H1 (cell line): ENCODE data around the gene PCSK1N. TPM values are rescaled to one million over a fixed set of nuclear protein-coding genes. Genes with fewer than 3 reads are reported as not detected.

Experiments
- CTCF ChIA-PET: fragments of 300-600 bp; sonication (Branson Sonifier 250); formaldehyde crosslinking; loops from one replicate; lab custom pipeline; 2021; ENCODE audit not compliant: partially characterized antibody; lab: Charles Lee
- POLR2A ChIA-PET: fragments of 300-600 bp; sonication (Branson Sonifier 250); formaldehyde crosslinking; loops from one replicate; lab custom pipeline; 2021; ENCODE audit warnings: inconsistent platforms; ENCODE audit not compliant: partially characterized antibody; lab: Charles Lee
- DNase-seq, 2 experiments: peaks; one replicate each; pipeline versions ENCODE4 v3.0.0 to v3.0.0-alpha.2; 2010 to 2022; ENCODE audit warnings: low spot score in 2 of 2, low read depth in 1 of 2, mixed read lengths in 1 of 2
- FAIRE-seq: peaks from 2 replicates; lab custom pipeline; 2011; peaks lifted over from hg19 to GRCh38; lab: Jason Lieb, UNC
- H2AFZ ChIP-seq: 2 replicates; pipeline ENCODE4 v1.8.1; 2012; ENCODE audit warnings: low read length, inconsistent platforms
- H2AK5ac ChIP-seq: 2 replicates; pipeline ENCODE4 v1.6.1; 2013; ENCODE audit warnings: low read depth, low read length
- H2BK120ac ChIP-seq: replicated peaks from 2 replicates; pipeline ENCODE3; 2013; ENCODE audit warnings: low read depth, low read length, inconsistent platforms
- H2BK12ac ChIP-seq: 2 replicates; pipeline ENCODE4 v1.6.1; 2013; ENCODE audit warnings: low read depth, low read length
- H2BK15ac ChIP-seq: 2 replicates; pipeline ENCODE4 v1.6.1; 2013; ENCODE audit warnings: low read length
- H2BK20ac ChIP-seq: 2 replicates; pipeline ENCODE4 v1.6.1; 2013; ENCODE audit warnings: low read length
- H2BK5ac ChIP-seq: 2 replicates; pipeline ENCODE4 v1.6.1; 2013; ENCODE audit warnings: low read depth, low read length
- H3K14ac ChIP-seq: 2 replicates; pipeline ENCODE4 v1.6.1; 2013; ENCODE audit warnings: inconsistent platforms; ENCODE audit not compliant: insufficient read length
- H3K18ac ChIP-seq: 2 replicates; pipeline ENCODE4 v1.6.1; 2013; ENCODE audit warnings: low read length; ENCODE audit errors: extremely low read depth
- H3K23ac ChIP-seq: 2 replicates; pipeline ENCODE4 v1.6.1; 2013; ENCODE audit warnings: inconsistent platforms; ENCODE audit not compliant: insufficient read length
- H3K23me2 ChIP-seq: 2 replicates; pipeline ENCODE4 v1.6.1; 2013; ENCODE audit warnings: low read depth, low read length
- H3K27ac ChIP-seq: 2 replicates; pipeline ENCODE4 v1.6.1; 2011; ENCODE audit warnings: low read depth, low read length, inconsistent platforms
- H3K27me3 ChIP-seq, 4 experiments: replicated peaks in 1 of 4; 1 replicate in 1 of 4; 2 replicates in 3 of 4; pipeline versions ENCODE4 v1.6.1 to v1.8.1; 2011 to 2013; ENCODE audit warnings: low read length in 3 of 4, mild to moderate bottlenecking in 3 of 4, inconsistent platforms in 2 of 4, mixed read lengths in 2 of 4, moderate library complexity in 1 of 4; ENCODE audit not compliant: control insufficient read depth in 3 of 4, insufficient read depth in 3 of 4; ENCODE audit errors: extremely low read depth in 1 of 4
- H3K36me3 ChIP-seq, 4 experiments: 2 replicates each; pipeline versions ENCODE4 v1.6.1 to v1.8.1; 2011 to 2013; ENCODE audit warnings: mild to moderate bottlenecking in 4 of 4, low read length in 3 of 4, moderate library complexity in 2 of 4, control low read depth in 1 of 4, inconsistent platforms in 1 of 4; ENCODE audit not compliant: insufficient read depth in 4 of 4, control insufficient read depth in 2 of 4
- H3K4ac ChIP-seq: replicated peaks from 2 replicates; pipeline ENCODE3; 2013; ENCODE audit warnings: low read length, low read depth, mixed read lengths, inconsistent platforms; ENCODE audit not compliant: insufficient read length
- H3K4me1 ChIP-seq, 4 experiments: replicated peaks in 1 of 4; 1 replicate in 1 of 4; 2 replicates in 3 of 4; pipeline versions ENCODE4 v1.6.1 to v1.8.1; 2011 to 2013; ENCODE audit warnings: low read length in 3 of 4, inconsistent platforms in 2 of 4, mixed read lengths in 1 of 4; ENCODE audit not compliant: insufficient read depth in 4 of 4, control insufficient read depth in 3 of 4
- H3K4me2 ChIP-seq, 2 experiments: 2 replicates each; pipeline versions ENCODE4 v1.6.1 to v1.8.1; 2011 to 2013; ENCODE audit warnings: low read depth in 2 of 2, low read length in 2 of 2, control low read depth in 1 of 2, inconsistent platforms in 1 of 2, mild to moderate bottlenecking in 1 of 2; ENCODE audit not compliant: insufficient read depth in 1 of 2
- H3K4me3 ChIP-seq, 4 experiments: fragments of 200-600, 300-600 bp in 1 of 4; sonication (generic), shearing (Covaris generic), sonication (Bioruptor Twin) in 1 of 4; 2 replicates each; pipeline versions ENCODE4 v1.5.1 to v1.8.1; 2011 to 2016; ENCODE audit warnings: low read length in 4 of 4, low read depth in 3 of 4, control low read depth in 2 of 4, inconsistent platforms in 2 of 4, mild to moderate bottlenecking in 2 of 4, mixed read lengths in 1 of 4, moderate library complexity in 1 of 4; ENCODE audit not compliant: insufficient read depth in 2 of 4; ENCODE audit errors: extremely low read depth in 1 of 4
- H3K56ac ChIP-seq: replicated peaks from 2 replicates; pipeline ENCODE3; 2013; ENCODE audit warnings: low read depth, mild to moderate bottlenecking, mixed read lengths, low read length, inconsistent platforms; ENCODE audit not compliant: insufficient read length
- H3K79me1 ChIP-seq: 2 replicates; pipeline ENCODE4 v1.6.1; 2013; ENCODE audit warnings: low read depth, low read length, control low read depth
- H3K79me2 ChIP-seq, 2 experiments: 2 replicates each; pipeline versions ENCODE4 v1.6.1 to v1.8.1; 2012 to 2013; ENCODE audit warnings: low read length in 2 of 2, mild to moderate bottlenecking in 2 of 2, inconsistent platforms in 1 of 2; ENCODE audit not compliant: insufficient read depth in 2 of 2, control insufficient read depth in 1 of 2
- H3K9ac ChIP-seq, 4 experiments: replicated peaks in 1 of 4; 1 replicate in 1 of 4; 2 replicates in 3 of 4; pipeline versions ENCODE4 v1.6.1 to v1.8.1; 2011 to 2013; ENCODE audit warnings: low read depth in 3 of 4, low read length in 3 of 4, control low read depth in 2 of 4, mild to moderate bottlenecking in 2 of 4, moderate library complexity in 2 of 4, inconsistent platforms in 1 of 4; ENCODE audit errors: extremely low read depth in 1 of 4
- H3K9me3 ChIP-seq, 2 experiments: 2 replicates each; pipeline versions ENCODE4 v1.6.1 to v1.8.1; 2012 to 2013; ENCODE audit warnings: mild to moderate bottlenecking in 2 of 2, moderate library complexity in 2 of 2, control low read depth in 1 of 2, inconsistent platforms in 1 of 2, low read depth in 1 of 2, low read length in 1 of 2, mixed read lengths in 1 of 2; ENCODE audit not compliant: insufficient read depth in 2 of 2
- H4K20me1 ChIP-seq, 2 experiments: replicated peaks in 1 of 2; 2 replicates each; pipeline versions ENCODE3 to v1.8.1; 2011 to 2013; ENCODE audit warnings: inconsistent platforms in 2 of 2, low read length in 2 of 2, mild to moderate bottlenecking in 1 of 2; ENCODE audit not compliant: insufficient read depth in 2 of 2, control insufficient read depth in 1 of 2
- H4K5ac ChIP-seq: 2 replicates; pipeline ENCODE4 v1.6.1; 2013; ENCODE audit warnings: low read length, low read depth, mixed read lengths, inconsistent platforms; ENCODE audit not compliant: insufficient read length
- H4K8ac ChIP-seq: 2 replicates; pipeline ENCODE4 v1.8.0; 2013; ENCODE audit warnings: mild to moderate bottlenecking, moderate library complexity, low read length, inconsistent platforms; ENCODE audit not compliant: insufficient read depth; ENCODE audit errors: extremely low read depth
- H4K91ac ChIP-seq: replicated peaks from 2 replicates; pipeline ENCODE3; 2013; ENCODE audit warnings: low read length, mixed read lengths, inconsistent platforms; ENCODE audit not compliant: insufficient read length
- ASH2L ChIP-seq: fragments of 200-600, 300-600 bp; sonication (generic); IDR thresholded peaks from one replicate; pipeline ENCODE4 v1.7.1; 2017; ENCODE audit warnings: low read length
- ATF3 ChIP-seq: IDR thresholded peaks from 2 replicates; pipeline ENCODE4 v1.6.1; 2011; ENCODE audit warnings: low read depth, mild to moderate bottlenecking, low read length; ENCODE audit not compliant: insufficient read depth
- CBX5 ChIP-seq: fragments of 300-800, 300-1000 bp; sonication (generic); IDR thresholded peaks from 2 replicates; pipeline ENCODE4 v1.7.1; 2016; ENCODE audit warnings: antibody characterized with exemption, low read length, low read depth
- EGR1 ChIP-seq: IDR thresholded peaks from 2 replicates; pipeline ENCODE4 v1.6.1; 2011; ENCODE audit warnings: low read depth, low read length, borderline replicate concordance
- GTF2F1 ChIP-seq: IDR thresholded peaks from 2 replicates; pipeline ENCODE4 v1.6.1; 2012; ENCODE audit warnings: low read depth, low read length, improper control_type of control experiment, borderline replicate concordance
- HDAC2 ChIP-seq, 2 experiments: fragments of 300-600 bp in 1 of 2; sonication (generic) in 1 of 2; IDR thresholded peaks; 2 replicates each; pipeline ENCODE4 v1.6.1; 2011 to 2012; ENCODE audit warnings: low read depth in 2 of 2, low read length in 2 of 2, mild to moderate bottlenecking in 2 of 2, moderate library complexity in 2 of 2, borderline replicate concordance in 1 of 2, inconsistent platforms in 1 of 2
- JUND ChIP-seq: IDR thresholded peaks from 2 replicates; pipeline ENCODE4 v1.6.1; 2011; ENCODE audit warnings: mild to moderate bottlenecking, improper control_type of control experiment, low read length
- NANOG ChIP-seq: IDR thresholded peaks from 2 replicates; pipeline ENCODE4 v1.6.1; 2011; ENCODE audit warnings: low read length, low read depth, mild to moderate bottlenecking, inconsistent platforms; ENCODE audit not compliant: insufficient read depth, poor library complexity, severe bottlenecking
- NRF1 ChIP-seq: IDR thresholded peaks from 2 replicates; pipeline ENCODE4 v1.6.1; 2011; ENCODE audit warnings: mild to moderate bottlenecking, low read depth, low read length, improper control_type of control experiment
- RAD21 ChIP-seq, 2 experiments: IDR thresholded peaks in 1 of 2; conservative IDR thresholded peaks in 1 of 2; 2 replicates each; pipeline ENCODE4 v1.6.1; 2011; ENCODE audit warnings: low read depth in 2 of 2, low read length in 2 of 2, improper control_type of control experiment in 1 of 2, inconsistent platforms in 1 of 2, mild to moderate bottlenecking in 1 of 2, moderate library complexity in 1 of 2
- RFX5 ChIP-seq: IDR thresholded peaks from 2 replicates; pipeline ENCODE4 v1.6.1; 2011; ENCODE audit warnings: low read depth, low read length, improper control_type of control experiment, borderline replicate concordance
- SIN3A ChIP-seq, 2 experiments: IDR thresholded peaks in 1 of 2; conservative IDR thresholded peaks in 1 of 2; 2 replicates each; pipeline ENCODE4 v1.6.1; 2011 to 2012; ENCODE audit warnings: low read length in 2 of 2, improper control_type of control experiment in 1 of 2, low read depth in 1 of 2, mild to moderate bottlenecking in 1 of 2
- SUZ12 ChIP-seq: fragments of 200-600 bp; sonication (generic); IDR thresholded peaks from 2 replicates; pipeline ENCODE4 v1.6.1; 2012; ENCODE audit warnings: mild to moderate bottlenecking, inconsistent platforms, low read length, moderate library complexity, mixed read lengths
- WGBS, 2 experiments: shearing (Covaris generic) in 1 of 2; methylation state at CpG; one replicate each; pipeline versions ENCODE4 v1.1.6 to v1.1.7; 2013 to 2015; ENCODE audit warnings: low lambda C conversion rate in 2 of 2, mixed read lengths in 2 of 2, inconsistent platforms in 1 of 2, low coverage in 1 of 2, missing lambda C conversion rate in 1 of 2; ENCODE audit not compliant: insufficient replicate concordance in 2 of 2, insufficient coverage in 1 of 2, insufficient read length in 1 of 2; ENCODE audit errors: extremely low coverage in 1 of 2, missing lambda C conversion rate in 1 of 2; 5-methylcytosine and 5-hydroxymethylcytosine counted together
- polyA plus RNA-seq, 7 experiments: library from polyadenylated mRNA; depleted of rRNA in 3 of 7; stranded (reverse) in 5 of 7; unstranded in 2 of 7; fragments of >200 nt in 5 of 7; fragments of 200-250 nt in 2 of 7; gene quantifications; 1 replicate in 5 of 7; 2 replicates in 1 of 7; 4 replicates in 1 of 7; pipeline versions ENCODE4 v1.2.1 to v1.2.3, GENCODE V29; 2011 to 2013; ENCODE audit warnings: missing spikeins in 2 of 7, mixed read lengths in 2 of 7
- total RNA-seq: library from RNA; stranded (reverse); fragmentation: NEBNext Ultra II Directional; extraction: Animal tissue kit (Norgen Biotek cat#: 25700); gene quantifications from 2 replicates; pipeline ENCODE4 v1.2.1, GENCODE V29; 2021

Gene PCSK1N
- total and polyA plus RNA-seq, 2 of the 8 experiments (the other 6 are each of a cell fraction or from before 2014, with no cell fraction given), result 3.6 to 4.5 TPM

- H3K14ac ChIP-seq, result no peak overlapping the region
- no peak overlapping the region for H3K4ac ChIP-seq
- no peaks in the 10 kb centered on the region for H3K23me2 ChIP-seq
- no peak overlapping the region for H2AFZ ChIP-seq
- FAIRE-seq, result no peak
- H3K36me3 ChIP-seq, result 0 out of 8 replicates have a peak, but pooled peaks cover 0 to 3% (median 0%) of the 10 kb centered on the region in 4 experiments
- H4K8ac ChIP-seq, result no peak overlapping the region
- no peak overlapping the region for H2BK12ac ChIP-seq
- H3K4me1 ChIP-seq, result no peaks in the 10 kb centered on the region
- H2BK120ac ChIP-seq, result no peak overlapping the region
- POLR2A ChIA-PET, result interaction anchor here (1.1 kb wide), 1 partner anchor 13 kb away, joined by 3 read pairs; no protein-coding TSS in a partner anchor
- no peak overlapping the region for H3K27ac ChIP-seq
- no peaks in the 10 kb centered on the region for H4K20me1 ChIP-seq
- no peaks in the 10 kb centered on the region for H3K79me1 ChIP-seq
- no peak overlapping the region for H2AK5ac ChIP-seq
- H3K4me3 ChIP-seq, result no peak overlapping the region
- CTCF ChIA-PET, result interaction anchor here (0.6 to 1.6 kb wide), 2 partner anchors 10 to 53 kb away, joined by 3 read pairs; no protein-coding TSS in a partner anchor
- no peak overlapping the region for H3K9ac ChIP-seq
- H2BK20ac ChIP-seq, result no peak overlapping the region
- H2BK15ac ChIP-seq, result no peak overlapping the region
- no peak overlapping the region for H3K4me2 ChIP-seq
- H3K56ac ChIP-seq, result no peak overlapping the region
- no peaks in the 10 kb centered on the region for H3K27me3 ChIP-seq
- H3K23ac ChIP-seq, result no peak overlapping the region
- no peak overlapping the region for H3K18ac ChIP-seq
- 86% methylated on average over 2 of the region's 8 CpGs; no CpG with 5 or more reads in 1 of the 2 experiments for WGBS, 2 experiments
- no peaks in the 10 kb centered on the region for H3K9me3 ChIP-seq
- no peaks in the 10 kb centered on the region for H3K79me2 ChIP-seq
- no peak overlapping the region for H2BK5ac ChIP-seq
- DNase-seq, result no peak
- H4K91ac ChIP-seq, result no peak overlapping the region
- no peak overlapping the region for H4K5ac ChIP-seq
- TF ChIP-seq EGR1 (no peak), NANOG (no peak), ASH2L (no peak), SIN3A (conservative IDR thresholded peaks at IDR 0.05 in 1 of 2, IDR thresholded peaks at IDR 0.05 in 1 of 2; ENCODE audit: low read depth in 1 of 2, low read length in 2 of 2) (no peak), GTF2F1 (no peak), CBX5 (no peak), NRF1 (no peak), RFX5 (no peak), HDAC2 (IDR thresholded peaks at IDR 0.05; ENCODE audit: borderline replicate concordance in 1 of 2, low read depth in 2 of 2, low read length in 2 of 2) (no peak), SUZ12 (no peak), RAD21 (IDR thresholded peaks at IDR 0.05 in 1 of 2, conservative IDR thresholded peaks at IDR 0.05 in 1 of 2; ENCODE audit: low read depth in 2 of 2, low read length in 2 of 2) (no peak), JUND (no peak), ATF3 (no peak)
Measured at GRCh38 chrX:48813644-48814043, 21.8 kb downstream of the PCSK1N start.
